Measurements from ENCODE around the gene IFI30. TPM values are rescaled to one million over a fixed set of nuclear protein-coding genes. Genes with fewer than 3 reads are reported as not detected.

Gene IFI30
- total RNA-seq, 4 donors from 2014 or later: 13.4 to 37.2 (median 35.1) TPM

GRCh38 chr19:18225702-18226468 is 52.3 kb downstream of the IFI30 start, which contains the start of gene PDE4C:
Gene PDE4C (minus strand): TSS chr19:18226438. CDS start chr19:18226415, 23 bp downstream.
- Histone ChIP-seq H3K4me3 (no peak within 1 kb of the TSS), H3K27ac (no peak within 1 kb of the TSS), H3K4me1 (peaks cover 27% of the 10 kb centered on the region), H3K9me3 (no peaks in the 10 kb centered on the region), H3K27me3 (peaks cover 57% of the 10 kb centered on the region), H3K36me3 (no peaks in the 10 kb centered on the region)
- no peak for DNase-seq (ENCODE audit: low spot score in 2 of 2)
- TF ChIP-seq POLR2A (IDR thresholded peaks at IDR 0.05): no peak
- no peak for TF ChIP-seq POLR2AphosphoS5 (IDR thresholded peaks at IDR 0.05)
- TF ChIP-seq CTCF (IDR thresholded peaks at IDR 0.05): no peak
- no peak for TF ChIP-seq EP300 (IDR thresholded peaks at IDR 0.05)
- 2% methylated on average over 24 of the region's 51 CpGs for WGBS

- no peak overlapping the region for H3K27ac ChIP-seq
- no peak for DNase-seq (ENCODE audit: low spot score in 2 of 2)
- H3K9me3 ChIP-seq: no peaks in the 10 kb centered on the region
- H3K4me3 ChIP-seq: no peak overlapping the region
- 77% methylated on average over 15 of the region's 18 CpGs for WGBS
- TF ChIP-seq CTCF (IDR thresholded peaks at IDR 0.05) (no peak), EP300 (IDR thresholded peaks at IDR 0.05) (no peak), POLR2AphosphoS5 (IDR thresholded peaks at IDR 0.05) (no peak), POLR2A (IDR thresholded peaks at IDR 0.05) (no peak)
- no peaks in the 10 kb centered on the region for H3K36me3 ChIP-seq
- peaks cover 62% of the 10 kb centered on the region for H3K27me3 ChIP-seq
- peaks cover 32% of the 10 kb centered on the region for H3K4me1 ChIP-seq
These were observed 53.6 kb downstream of the IFI30 start for GRCh38 chr19:18226956-18227780.

Other genes with a start within 250 kb of the IFI30 start
- 10 to 100 TPM; 24.3 to 42.7 (median 33.1) TPM for gene CCDC124, start 240.8 kb upstream of the IFI30 start, total RNA-seq
- gene KCNN1, start 206.7 kb upstream of the IFI30 start, total RNA-seq: under 1 TPM in 2 of 4 donors, not detected in 2; 0.26 to 0.51 TPM
- 10 to 100 TPM; 11.3 to 35.0 (median 28.5) TPM for gene ARRDC2, start 165.6 kb upstream of the IFI30 start, total RNA-seq
- under 1 TPM in 2 of 4 donors, not detected in 2; 0.30 to 0.87 TPM for gene IL12RB1, start 86.9 kb upstream of the IFI30 start, total RNA-seq
- 10 to 100 TPM; 13.4 to 29.7 (median 20.0) TPM for gene MAST3, start 76.0 kb upstream of the IFI30 start, total RNA-seq
- gene PIK3R2, start 20.6 kb upstream of the IFI30 start, total RNA-seq: 10 to 100 TPM; 14.1 to 25.9 (median 19.5) TPM
- 10 to 100 TPM in 3 of 4 donors, 1 to 10 TPM in 1; 4.8 to 27.2 (median 14.7) TPM for gene MPV17L2, start 19.4 kb downstream of the IFI30 start, total RNA-seq
- 1 to 10 TPM; 1.9 to 5.3 (median 1.9) TPM for gene RAB3A, start 30.2 kb downstream of the IFI30 start, total RNA-seq
- 1 to 10 TPM in 1 of 4 donors, under 1 TPM in 1, not detected in 2; 0.47 to 2.0 TPM for gene PDE4C, start 52.6 kb downstream of the IFI30 start, total RNA-seq
- 10 to 100 TPM in 3 of 4 donors, 1 to 10 TPM in 1; 8.1 to 27.6 (median 13.6) TPM for gene IQCN, start 100.6 kb downstream of the IFI30 start, total RNA-seq
- 100 to 1,000 TPM; 330 to 579 (median 396) TPM for gene JUND, start 107.8 kb downstream of the IFI30 start, total RNA-seq
- 100 to 1,000 TPM in 2 of 4 donors, 10 to 100 TPM in 2; 53.1 to 115 (median 103) TPM for gene LSM4, start 149.3 kb downstream of the IFI30 start, total RNA-seq
- gene PGPEP1, start 166.8 kb downstream of the IFI30 start, total RNA-seq: 1 to 10 TPM; 4.6 to 8.0 (median 7.6) TPM
- under 1 TPM in 3 of 4 donors, not detected in 1; 0.57 to 0.89 (median 0.86) TPM for gene GDF15, start 212.3 kb downstream of the IFI30 start, total RNA-seq
- gene LRRC25, start 223.8 kb downstream of the IFI30 start, total RNA-seq: under 1 TPM in 3 of 4 donors, not detected in 1; 0.59 to 0.79 (median 0.73) TPM
- 10 to 100 TPM; 18.1 to 30.5 (median 27.4) TPM for gene SSBP4, start 245.6 kb downstream of the IFI30 start, total RNA-seq

Measured in suprapubic skin (tissue), 4 donors.